Right ventricle myocardium inferior (tissue), 1 donor: ENCODE measurements around the gene JMJD6. TPM values are rescaled to one million over a fixed set of nuclear protein-coding genes. Genes with fewer than 3 reads are reported as not detected.
A peak's percentile ranks its signal among the peaks of the same experiment; 100 is the strongest.
"Not testable (repeated sequence)": the region's sequence is repeated elsewhere in the genome, so short reads cannot be mapped to it uniquely, and the experiment has no call there.

Source experiments
- ATAC-seq: fragments of 200-7000 bp; cut with Tn5 transposase; one replicate; pipeline ENCODE4 v1.9.1; 2020; ENCODE audit warnings: mild to moderate bottlenecking, moderate library complexity
- DNase-seq: peaks from one replicate; pipeline ENCODE4 v3.0.0; 2021; ENCODE audit errors: missing footprints
- intact Hi-C: fragments of 100-400 bp; cut with DNase I; formaldehyde crosslinking; loops from one replicate; pipeline ENCODE4 v1.11.0; 2022
- long read RNA-seq: library from polyadenylated mRNA; unstranded; transcript quantifications from one replicate; pipeline ENCODE4 v2.0.0, GENCODE V29; 2021
- total RNA-seq: library from RNA; stranded (reverse); fragmentation: NEBNext Ultra II Directional; extraction: Animal tissue kit (Norgen Biotek cat#: 25700); gene quantifications from one replicate; pipeline ENCODE4 v1.2.1, GENCODE V29; 2021
- donor health status: DM: no; HTN: yes; CAD: no; lungs with severe emphysema.

Gene JMJD6
- total RNA-seq: 62.8 TPM
- long read RNA-seq, full-length matches to known transcripts: 34 of 49 reads
- long read RNA-seq, partial matches to known transcripts: 12 of 49 reads
- long read RNA-seq, other reads (novel, unspliced or antisense): 3 of 49 reads

DNA sequence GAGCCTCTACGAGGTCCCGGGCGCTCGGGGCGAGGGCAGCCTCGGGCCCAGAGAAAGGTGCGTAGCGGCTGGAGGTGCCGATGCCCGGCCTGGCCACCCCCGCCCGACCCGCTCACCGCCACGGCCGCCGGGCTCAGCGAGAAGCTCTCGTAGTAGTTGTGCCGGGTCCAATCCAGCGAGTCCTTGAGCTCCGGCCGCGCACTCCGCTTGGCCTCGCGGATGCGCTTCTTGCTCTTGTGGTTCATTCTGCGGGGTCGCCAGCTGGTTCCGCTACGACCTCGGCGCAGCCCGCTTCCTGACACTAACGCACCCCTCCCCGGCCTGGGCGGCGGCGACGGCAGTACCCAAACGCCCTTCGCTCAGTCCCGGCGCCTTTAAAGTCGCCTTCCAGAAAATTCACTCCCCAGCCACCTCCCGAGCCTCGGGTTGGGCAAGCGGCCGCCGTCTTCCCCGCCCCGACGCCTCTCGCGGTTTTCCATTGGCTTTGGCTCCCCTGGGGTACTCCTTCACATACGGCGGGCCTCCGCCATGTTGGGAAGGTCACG, at the start of gene JMJD6:
Gene JMJD6 (minus strand): TSS at position 376 of the 545 bp plus-strand sequence. CDS start 131 bp downstream, at position 245.
- ATAC-seq: peak; percentile 96
- intact Hi-C loops: loop anchor here (1.0 kb wide), 1 partner anchor 11 kb away; the partner anchor contains the start of gene SRSF2
- peak; percentile 97 for DNase-seq

DNA sequence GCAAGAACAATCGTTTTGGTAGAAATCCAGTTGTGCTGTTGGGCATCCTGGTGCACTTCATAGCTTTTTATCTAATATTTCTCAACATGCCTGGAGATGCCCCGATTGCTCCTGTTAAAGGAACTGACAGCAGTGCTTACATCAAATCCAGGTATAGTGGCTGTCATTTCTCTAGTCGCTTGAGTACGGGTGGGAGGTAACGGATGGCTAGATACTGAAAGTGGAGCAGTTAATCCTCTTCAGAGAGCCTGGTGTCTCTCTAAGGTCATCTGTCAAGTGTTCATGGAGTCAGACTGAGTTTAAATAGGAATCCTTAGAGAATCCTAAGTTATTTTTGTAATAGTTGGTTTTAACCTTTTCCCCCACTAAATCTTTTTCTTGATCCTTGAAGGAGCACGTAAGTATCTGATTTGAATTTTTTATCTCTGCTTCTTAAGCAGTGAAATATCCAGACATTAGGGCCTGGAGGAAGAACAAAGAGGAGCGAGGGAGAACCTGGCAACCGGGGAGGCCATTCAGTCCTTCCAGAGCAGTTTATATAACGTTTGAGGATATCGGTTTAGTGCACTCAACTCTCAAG, 48.7 kb upstream of the JMJD6 start:
- intact Hi-C loops: no loop called here
- ATAC-seq: no peak
- DNase-seq: no peak

DNA sequence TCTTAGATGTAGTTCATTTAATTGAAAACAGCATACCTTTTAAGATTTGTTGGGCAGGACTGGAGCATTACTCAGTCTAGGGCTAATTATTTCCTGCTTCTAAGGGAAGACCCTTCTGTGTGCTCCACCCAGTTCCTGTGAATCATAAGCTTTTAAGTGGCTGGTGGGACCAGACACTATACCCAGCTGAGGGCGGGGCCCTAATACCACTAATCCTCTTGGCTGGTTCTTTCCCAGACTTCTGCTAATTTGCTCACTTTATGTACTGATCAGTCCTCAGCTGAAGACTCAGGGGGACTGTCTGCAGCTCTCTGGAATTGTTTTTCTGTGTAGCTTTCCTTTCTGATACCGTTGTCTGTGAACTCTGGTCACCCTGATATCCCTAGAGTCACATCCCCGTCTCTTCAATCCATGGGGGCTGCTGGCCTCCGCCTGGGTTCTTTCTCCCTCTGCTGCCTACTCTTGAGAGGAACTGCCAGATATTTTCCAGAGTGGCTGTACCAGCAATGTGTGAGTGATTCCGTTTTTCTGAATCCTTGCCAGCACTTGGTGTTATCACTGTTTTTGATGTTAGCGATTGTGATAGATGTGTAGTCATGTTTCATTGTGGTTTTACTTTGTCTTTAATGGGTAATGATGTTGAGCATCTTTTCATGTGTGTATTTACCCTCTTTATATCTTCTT, 46.6 kb upstream of the JMJD6 start:
- DNase-seq (no peak), ATAC-seq (no peak)
- intact Hi-C loops: no loop called here

DNA sequence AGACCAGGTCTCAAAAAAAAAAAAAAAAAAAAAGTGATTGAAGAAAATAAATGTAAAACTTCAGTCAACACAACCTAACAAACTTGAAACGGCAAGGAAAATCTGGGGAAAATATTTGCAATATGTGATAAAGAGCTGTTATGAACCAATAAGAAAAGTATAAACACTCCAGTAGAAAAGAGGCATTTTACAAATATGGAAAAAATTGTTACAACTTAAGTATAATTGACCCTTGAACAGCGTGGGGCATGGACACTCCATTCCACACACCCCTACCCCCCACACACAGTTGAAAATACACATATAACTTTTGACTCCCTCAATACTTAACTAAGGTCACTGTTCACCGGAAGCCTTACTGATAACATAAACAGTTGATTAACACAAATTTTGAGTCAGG, 32.2 kb upstream of the JMJD6 start:
- no peak for DNase-seq
- intact Hi-C loops: no loop called here
- no peak for ATAC-seq

DNA sequence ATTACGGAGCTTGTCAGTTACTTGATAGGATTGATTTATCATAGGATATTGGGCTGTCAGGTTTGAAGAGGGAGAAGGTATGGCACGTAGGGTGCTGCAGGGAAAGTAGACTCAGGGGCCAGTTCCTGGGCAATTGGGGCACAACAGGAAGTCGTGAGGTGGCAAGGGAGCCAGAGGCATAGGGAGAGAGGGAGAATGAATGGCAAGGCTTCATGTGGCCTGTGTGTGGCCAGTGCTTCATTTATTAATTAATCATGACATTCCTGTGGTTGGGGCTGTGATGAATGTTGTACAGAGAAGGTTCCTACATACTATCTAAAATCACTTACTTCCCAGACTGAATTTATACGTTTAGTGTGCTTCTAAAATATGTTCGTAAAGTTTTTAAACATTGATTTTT, 30.9 kb upstream of the JMJD6 start:
- intact Hi-C loops: no loop called here
- no peak for ATAC-seq
- DNase-seq: no peak

DNA sequence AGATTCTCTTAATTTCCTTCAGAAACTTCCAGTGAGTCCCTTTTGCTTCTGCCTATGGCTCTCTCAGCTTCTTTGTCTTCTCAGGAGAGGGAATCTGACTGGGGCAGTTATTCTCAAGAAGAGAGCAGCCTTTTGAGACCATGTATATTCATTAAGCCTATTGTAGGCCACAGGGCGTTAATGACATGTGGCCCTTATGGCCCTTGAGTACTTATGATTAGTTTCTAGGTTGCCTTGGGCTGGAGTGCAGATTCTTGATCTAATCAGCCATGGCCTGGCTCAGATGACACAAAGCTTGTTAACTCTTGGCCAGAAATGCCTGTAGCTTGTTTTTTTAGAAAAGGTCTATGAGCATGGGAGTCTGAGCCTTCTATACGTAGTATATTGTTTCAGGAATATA, 28.9 kb upstream of the JMJD6 start:
- intact Hi-C loops: no loop called here
- ATAC-seq (peak; percentile 28), DNase-seq (no peak)

DNA sequence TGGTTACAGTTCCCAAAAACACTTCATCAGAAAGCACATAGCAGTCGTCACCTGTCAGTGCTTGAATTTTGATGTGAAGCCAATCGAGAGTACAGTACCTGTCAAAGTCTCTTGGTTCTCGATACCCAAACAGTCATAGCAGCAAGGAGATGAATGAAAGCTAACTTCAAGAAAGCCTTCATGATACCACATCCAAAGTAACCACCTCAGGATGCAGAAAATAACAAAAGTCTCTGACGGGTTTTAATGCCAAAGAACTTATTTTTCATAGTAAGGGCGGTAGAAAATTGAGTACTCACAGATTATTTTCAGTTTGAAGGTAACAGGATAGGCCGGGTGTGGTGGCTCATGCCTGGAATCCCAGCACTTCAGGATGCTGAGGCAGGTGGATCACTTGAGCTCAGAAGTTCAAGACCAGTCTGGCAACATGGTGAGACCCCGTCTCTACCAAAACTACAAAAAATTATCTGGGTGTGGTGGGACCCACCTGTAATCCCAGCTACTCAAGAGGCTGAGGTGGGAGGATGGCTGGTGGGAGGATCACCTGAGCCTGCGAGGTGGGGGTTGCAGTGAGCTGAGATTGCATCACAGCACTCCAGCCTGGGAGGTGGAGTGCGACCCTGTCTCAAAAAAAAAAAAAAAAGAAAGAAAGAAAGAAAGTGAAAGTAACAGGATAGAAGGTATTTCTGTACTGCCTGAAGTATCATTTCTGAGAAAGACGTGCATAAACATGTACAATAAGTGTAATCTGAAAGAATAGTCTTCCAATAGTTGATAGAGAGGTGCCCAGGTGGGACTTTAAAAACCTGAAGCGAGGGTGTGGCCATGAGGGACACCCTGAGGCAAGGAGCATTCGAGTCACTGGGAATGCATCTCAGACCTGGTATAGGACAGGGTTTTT, 26.9 kb upstream of the JMJD6 start:
- ATAC-seq (peak; percentile 42), DNase-seq (no peak)
- intact Hi-C loops: no loop called here

DNA sequence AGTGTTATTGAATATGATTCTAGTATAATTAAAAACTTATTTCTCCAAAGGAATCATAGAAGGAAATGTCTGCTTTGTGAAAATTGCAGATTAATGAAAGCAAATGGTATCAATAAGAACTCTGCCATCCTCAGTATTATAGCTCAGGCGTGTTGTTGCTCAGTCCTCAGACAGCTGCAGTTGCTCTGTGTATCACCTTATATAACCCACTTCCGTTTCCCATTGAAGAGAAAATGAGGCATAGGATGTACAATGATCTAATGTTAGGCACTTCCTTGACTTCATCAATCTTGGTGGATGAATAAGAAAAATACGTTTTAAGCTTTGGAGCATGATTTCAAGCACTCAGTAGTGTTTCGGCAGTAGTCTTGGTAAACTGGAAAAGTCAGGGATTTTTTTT, 25.6 kb upstream of the JMJD6 start:
- no peak for ATAC-seq
- intact Hi-C loops: no loop called here

DNA sequence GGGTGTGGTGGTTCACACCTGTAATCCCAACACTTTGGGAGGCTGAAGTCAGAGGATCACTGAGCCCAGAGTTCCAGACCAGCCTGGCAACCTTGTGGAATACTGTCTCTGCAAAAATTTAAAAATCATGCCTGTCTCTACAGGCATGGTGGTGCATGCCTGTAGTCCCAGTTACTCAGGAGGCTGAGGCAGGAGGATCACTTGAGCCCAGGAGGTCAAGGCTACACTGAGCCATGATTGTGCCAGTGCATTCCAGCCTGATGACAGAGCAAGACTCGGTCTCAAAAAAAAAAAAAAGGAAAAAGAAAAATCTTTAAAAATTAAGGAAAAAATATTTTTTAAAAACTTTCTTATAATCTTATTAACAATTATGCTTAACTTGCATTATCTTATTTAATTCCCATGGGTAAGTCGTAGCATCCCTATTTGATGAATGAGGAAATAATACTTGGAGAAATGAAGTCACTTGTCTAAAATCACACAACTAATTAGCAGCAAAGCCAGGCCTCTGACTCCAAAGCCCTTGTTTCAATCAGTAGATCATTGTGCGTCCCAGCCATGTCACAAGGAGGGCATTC, 25.1 kb upstream of the JMJD6 start:
- ATAC-seq: no peak
- DNase-seq: no peak
- intact Hi-C loops: no loop called here

More for the DNA sequence above, 25.6 kb upstream of the JMJD6 start:
- DNase-seq: no peak

DNA sequence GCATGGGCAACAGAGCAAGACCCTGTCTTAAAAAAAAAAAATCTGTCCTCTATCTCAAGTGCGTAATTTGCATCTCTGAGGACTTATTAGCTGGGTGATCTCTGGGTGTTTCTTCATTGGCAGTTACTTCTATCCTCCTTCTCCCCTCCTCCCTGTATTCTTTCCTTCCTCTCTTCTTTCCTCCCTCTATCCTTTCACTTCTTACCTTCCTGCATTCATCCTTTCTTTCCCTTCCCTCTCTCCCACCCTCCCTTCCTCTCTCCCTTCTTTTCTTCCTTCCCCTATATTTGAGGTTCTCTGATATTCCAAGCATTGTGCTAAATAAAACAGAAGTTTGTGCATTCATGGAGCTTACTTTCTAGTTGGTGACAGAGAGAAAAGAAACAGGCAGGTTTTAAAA, 22.3 kb upstream of the JMJD6 start:
- intact Hi-C loops: no loop called here
- DNase-seq (no peak), ATAC-seq (no peak)

DNA sequence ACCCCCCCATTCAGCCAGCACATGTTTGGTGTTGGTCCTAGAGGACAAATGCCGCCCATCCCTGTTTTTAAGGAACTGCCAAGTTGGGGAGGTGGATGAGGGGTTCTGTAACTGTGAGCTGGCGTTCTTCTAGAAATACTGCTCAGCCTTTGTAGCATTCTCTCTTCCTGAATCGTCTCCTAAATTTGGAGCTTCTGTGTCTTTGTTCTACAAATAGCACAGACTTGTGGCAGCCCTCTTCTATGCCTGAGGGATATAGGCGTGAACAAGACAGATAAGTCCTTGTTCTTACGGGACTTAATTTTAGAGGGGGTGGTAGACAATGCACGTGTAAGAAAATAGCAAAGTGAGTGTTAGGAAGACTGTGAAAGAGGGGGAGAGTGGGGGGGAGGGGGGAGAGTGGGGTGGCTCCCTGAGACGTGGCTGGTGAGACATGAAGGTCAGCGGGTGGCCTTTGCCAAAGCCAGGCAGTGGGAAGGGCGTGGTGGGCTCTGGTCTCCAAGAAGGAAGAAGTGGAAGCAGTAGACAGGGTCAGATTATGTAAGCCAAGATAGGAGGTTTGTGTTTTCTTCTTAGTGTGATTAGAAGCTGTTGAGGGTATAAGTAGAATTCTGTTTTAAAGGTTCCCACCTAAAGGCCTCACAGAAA, 21.4 kb upstream of the JMJD6 start:
- intact Hi-C loops: no loop called here
- DNase-seq: no peak
- ATAC-seq: peak; percentile 51

DNA sequence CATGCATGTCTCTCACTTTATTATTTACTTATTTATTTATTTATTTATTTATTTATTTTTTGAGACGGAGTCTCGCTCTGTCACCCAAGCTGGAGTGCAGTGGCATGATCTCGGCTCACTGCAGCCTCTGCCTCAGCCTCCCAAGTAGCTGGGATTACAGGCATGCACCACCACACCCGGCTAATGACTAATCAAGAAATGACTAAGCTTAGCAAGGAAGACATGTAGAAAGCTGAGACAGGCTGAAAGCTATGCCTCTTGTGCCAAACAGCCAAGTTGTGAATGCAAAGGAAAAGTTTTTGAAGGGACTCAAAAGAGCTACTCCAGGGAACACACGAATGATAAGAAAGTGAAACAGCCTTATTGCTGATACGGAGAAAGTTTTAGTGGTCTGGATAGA, 19.4 kb upstream of the JMJD6 start:
- ATAC-seq, intact Hi-C loops, DNase-seq: not testable (repeated sequence)

DNA sequence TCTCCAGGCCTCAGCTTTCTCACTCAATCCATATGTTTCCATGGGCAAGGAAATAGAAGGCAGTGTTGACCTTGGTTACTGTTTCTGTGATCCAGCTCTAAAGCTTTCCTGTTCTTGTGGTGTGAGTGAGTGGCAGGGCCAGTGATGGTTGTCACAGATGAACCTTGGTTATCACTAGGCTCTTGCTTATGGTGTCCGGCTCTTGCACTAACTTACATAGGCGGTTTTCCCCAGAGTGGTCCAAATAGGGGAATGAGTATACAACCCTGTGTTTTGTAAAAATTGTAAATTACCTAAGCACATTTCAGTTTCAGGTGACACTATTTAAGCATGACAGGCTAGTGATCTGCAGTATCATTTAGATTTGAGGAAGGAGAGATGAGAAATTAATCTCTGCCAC, 18.3 kb upstream of the JMJD6 start:
- intact Hi-C loops: no loop called here
- DNase-seq (no peak), ATAC-seq (peak; percentile 33)

DNA sequence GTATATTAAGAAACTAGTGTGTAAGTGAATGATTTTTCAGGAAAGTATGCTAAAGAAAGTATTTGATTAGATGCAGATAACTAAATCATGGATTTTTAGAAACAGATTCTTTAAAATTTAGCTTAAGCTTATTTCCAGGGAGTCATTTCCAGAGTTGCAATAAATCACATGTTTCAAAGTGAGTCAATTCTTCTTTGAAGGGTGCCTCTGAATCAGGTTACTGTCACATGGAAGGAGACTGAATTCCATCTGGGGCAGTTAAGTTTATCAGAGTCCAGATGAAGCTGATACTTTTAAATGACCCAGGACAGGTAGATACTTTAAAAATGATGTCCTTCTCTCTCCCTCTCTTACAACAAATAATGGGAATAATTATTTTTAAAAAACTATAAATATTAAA, 16.6 kb upstream of the JMJD6 start:
- intact Hi-C loops: no loop called here
- no peak for ATAC-seq
- DNase-seq: no peak

DNA sequence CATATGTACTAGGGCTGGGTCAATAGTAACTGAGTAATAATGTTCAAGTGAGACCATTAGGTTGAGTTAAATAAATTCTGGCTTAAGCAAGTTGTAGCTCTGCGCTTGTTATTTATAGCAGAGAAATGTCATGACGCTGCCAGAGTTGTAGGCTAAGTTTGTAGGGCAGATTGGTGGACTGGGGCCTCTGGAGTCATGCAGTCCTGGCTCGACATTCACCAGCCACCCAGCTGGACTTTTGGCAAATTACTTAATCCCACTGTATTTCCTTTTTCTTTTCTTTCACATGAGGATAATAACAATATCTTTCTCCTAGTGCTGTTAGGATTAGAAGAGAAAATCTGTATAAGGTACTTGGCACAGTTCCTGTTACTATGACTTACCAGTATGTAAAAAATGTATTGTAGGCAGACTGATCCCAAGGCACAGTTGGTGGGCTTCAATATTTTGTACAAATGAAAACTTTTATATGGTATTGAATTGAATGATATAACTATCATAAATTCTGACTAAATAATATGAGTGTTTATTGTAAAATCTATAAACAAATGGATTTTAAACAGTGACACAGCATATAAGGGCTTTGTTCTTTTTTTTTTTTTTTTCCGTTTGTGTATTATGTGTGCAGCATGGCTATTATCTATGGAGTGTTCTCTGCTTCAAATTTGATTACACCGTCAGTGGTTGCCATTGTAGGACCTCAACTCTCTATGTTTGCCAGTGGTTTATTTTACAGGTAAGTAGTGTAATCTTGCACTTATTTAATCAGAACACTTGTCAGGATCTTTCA, 14.1 kb upstream of the JMJD6 start:
- intact Hi-C loops: no loop called here
- no peak for ATAC-seq
- no peak for DNase-seq

DNA sequence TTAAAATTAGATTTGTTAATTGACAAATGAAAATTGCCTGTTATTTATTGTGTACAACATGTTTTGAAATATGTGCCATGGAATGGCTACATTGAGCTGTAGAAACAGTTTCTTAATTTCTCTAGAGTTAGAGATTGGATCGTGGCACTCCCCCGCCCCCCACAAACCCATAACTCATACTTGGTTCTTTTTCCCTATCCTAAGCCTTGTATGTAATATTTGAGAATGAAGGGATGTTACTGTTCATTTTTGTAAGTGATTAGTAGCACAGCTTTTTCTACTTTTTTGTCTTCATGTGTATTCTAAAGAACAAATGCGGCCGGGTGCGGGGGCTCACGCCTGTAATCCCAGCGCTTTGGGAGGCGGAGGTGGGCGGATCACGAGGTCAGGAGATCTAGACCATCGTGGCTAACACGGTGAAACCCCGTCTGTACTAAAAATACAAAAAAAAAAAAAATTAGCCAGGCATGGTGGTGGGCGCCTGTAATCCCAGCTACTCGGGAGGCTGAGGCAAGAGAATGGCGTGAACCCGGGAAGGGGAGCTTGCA, 13.2 kb upstream of the JMJD6 start:
- ATAC-seq, DNase-seq, intact Hi-C loops: not testable (repeated sequence)

DNA sequence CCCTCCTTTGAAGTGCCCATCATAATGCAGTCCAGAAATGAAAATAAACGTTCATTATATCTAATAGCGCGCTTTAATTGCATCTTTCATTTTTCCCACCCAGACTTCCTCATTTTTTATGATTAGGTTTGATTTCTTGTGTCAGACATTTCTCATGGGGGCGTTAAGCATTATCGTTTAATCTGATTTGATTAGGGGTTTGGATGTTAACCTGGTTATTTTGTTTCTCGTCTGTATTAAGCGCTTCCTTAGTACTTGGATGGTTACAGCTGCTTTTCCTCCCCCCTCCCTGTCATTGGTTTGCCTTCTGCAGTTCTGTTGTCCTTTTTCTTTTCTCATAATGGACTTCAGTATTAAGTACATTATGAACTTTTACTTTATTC, 12.1 kb upstream of the JMJD6 start:
- intact Hi-C loops: no loop called here
- DNase-seq: no peak
- ATAC-seq: no peak
